Measurements from ENCODE around the gene IL10.

GRCh38 chr1:206760590-206760989 is 11.7 kb downstream of the IL10 start:
- TF ChIP-seq CTCF (IDR thresholded peaks at IDR 0.05 in 4 of 5, conservative IDR thresholded peaks at IDR 0.05 in 1 of 5): no peak
- no peak for TF ChIP-seq POLR2A (IDR thresholded peaks at IDR 0.05)
